ENCODE results near the gene FBXO3.
A peak's percentile ranks its signal among the peaks of the same experiment; 100 is the strongest.

FBXO3 gene

GRCh38 chr11:33703234-33703633, 71.1 kb downstream of the FBXO3 start:
- DNase-seq (ENCODE audit: low spot score) (no peak), FAIRE-seq (no peak)

- FAIRE-seq (no peak), DNase-seq (ENCODE audit: low spot score) (peak; percentile 27)
Measured at GRCh38 chr11:33701302-33702230, 72.8 kb downstream of the FBXO3 start.

GRCh38 chr11:33700502-33701271, 73.6 kb downstream of the FBXO3 start, which contains the start of gene C11orf91:
TSS of gene C11orf91 (minus strand) at chr11:33700826. CDS start at chr11:33700740, 86 bp downstream.
- DNase-seq (ENCODE audit: low spot score) (peak; percentile 78), FAIRE-seq (no peak)

- FAIRE-seq (no peak), DNase-seq (ENCODE audit: low spot score) (no peak)
Measured at GRCh38 chr11:33700063-33700501, 74.2 kb downstream of the FBXO3 start.

- FAIRE-seq: no peak
- no peak for DNase-seq (ENCODE audit: low spot score)
Measured at GRCh38 chr11:33699515-33700062, 74.7 kb downstream of the FBXO3 start.

- FAIRE-seq (no peak), DNase-seq (ENCODE audit: low spot score) (no peak)
Measured at GRCh38 chr11:33698921-33699320, 75.4 kb downstream of the FBXO3 start.

- DNase-seq (ENCODE audit: low spot score) (no peak), FAIRE-seq (no peak)
Measured at GRCh38 chr11:33697997-33698396, 76.3 kb downstream of the FBXO3 start.

GRCh38 chr11:33696931-33697638, 77.2 kb downstream of the FBXO3 start:
- no peak for FAIRE-seq
- DNase-seq (ENCODE audit: low spot score): no peak

- DNase-seq (ENCODE audit: low spot score) (no peak), FAIRE-seq (no peak)
Measured at GRCh38 chr11:33696411-33696810, 77.9 kb downstream of the FBXO3 start.

- DNase-seq (ENCODE audit: low spot score) (no peak), FAIRE-seq (no peak)
Measured at GRCh38 chr11:33695051-33695566, 79.2 kb downstream of the FBXO3 start.

GRCh38 chr11:33694346-33695050, 79.8 kb downstream of the FBXO3 start:
- no peak for FAIRE-seq
- DNase-seq (ENCODE audit: low spot score): no peak

GRCh38 chr11:33692541-33692940, 81.8 kb downstream of the FBXO3 start:
- DNase-seq (ENCODE audit: low spot score) (no peak), FAIRE-seq (no peak)

- DNase-seq (ENCODE audit: low spot score): peak; percentile 93
- peak; percentile 91 for FAIRE-seq
Measured at GRCh38 chr11:33692013-33692504, 82.3 kb downstream of the FBXO3 start.

- FAIRE-seq (no peak), DNase-seq (ENCODE audit: low spot score) (no peak)
Measured at GRCh38 chr11:33691066-33691864, 83.1 kb downstream of the FBXO3 start.
